Measurements from ENCODE around the gene ST3GAL2. TPM values are rescaled to one million over a fixed set of nuclear protein-coding genes. Genes with fewer than 3 reads are reported as not detected.

Gene ST3GAL2
- total and polyA plus RNA-seq, 2 of the 4 experiments (the other 2 are of a cell fraction), result 17.4 to 17.7 TPM

DNA sequence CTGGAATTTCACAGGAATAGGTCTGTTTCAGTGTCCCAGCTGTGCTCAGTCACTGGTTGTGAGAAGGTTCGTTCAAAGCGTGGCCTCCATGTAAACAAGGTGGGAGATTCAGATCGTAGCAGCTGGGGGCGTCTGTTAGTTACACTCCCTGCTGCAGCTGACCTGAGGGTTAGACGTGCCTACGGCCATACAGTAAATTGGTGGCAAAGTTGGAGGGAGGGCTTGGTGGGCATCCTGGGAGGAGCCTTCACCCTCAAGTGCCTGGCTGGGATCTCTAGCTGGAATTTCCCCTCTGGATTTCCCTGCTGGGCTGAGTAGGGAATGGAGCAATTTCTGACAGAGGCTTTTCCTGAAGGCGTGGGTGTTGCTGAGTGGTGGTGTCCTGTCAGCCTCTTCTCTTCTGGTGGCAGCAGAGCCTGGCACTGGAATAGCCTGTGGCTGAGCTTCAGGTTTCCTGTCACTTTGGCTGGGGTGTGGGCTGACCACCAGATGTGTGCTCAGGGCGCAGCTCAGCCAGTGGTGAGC lies 21.9 kb upstream of the ST3GAL2 start:
- Histone ChIP-seq H3K23ac (ENCODE audit: low read depth, low read length) (no peak overlapping the region), H2BK120ac (ENCODE audit: low read depth, low read length) (no peak overlapping the region), H3K56ac (ENCODE audit: extremely low read depth, insufficient read depth, low read length) (no peak overlapping the region), H3K4ac (ENCODE audit: low read depth, low read length) (no peak overlapping the region), H3K18ac (ENCODE audit: low read depth, low read length) (no peak overlapping the region), H4K20me1 (ENCODE audit: insufficient read depth, low read length) (peaks cover 3% of the 10 kb centered on the region; the same call in 1 of the 2 replicates), H2AK9ac (replicated peaks; ENCODE audit: low read depth, low read length, poor library complexity) (peak overlapping the region; percentile 33), H3K9me1 (ENCODE audit: insufficient read depth, low read length) (0 out of 2 replicates have a peak, but pooled peaks cover 2% of the 10 kb centered on the region), H3K4me3 (ENCODE audit: insufficient read depth, low read depth, low read length) (no peak overlapping the region), H3K14ac (replicated peaks; ENCODE audit: low read depth, low read length) (no peak overlapping the region), H3K9me3 (ENCODE audit: control insufficient read depth, insufficient read depth, low read length) (no peaks in the 10 kb centered on the region), H3K27me3 (ENCODE audit: control insufficient read depth, insufficient read depth, low read length) (no peaks in the 10 kb centered on the region), H3K27ac (ENCODE audit: insufficient read depth, low read length) (no peak overlapping the region), H4K8ac (ENCODE audit: low read depth in 2 of 2, low read length in 2 of 2) (0 out of 4 replicates have a peak overlapping the region, but pooled peaks of 1 of the 2 experiments have one; percentile 10), H3K79me1 (ENCODE audit: low read depth in 1 of 2, low read length in 2 of 2) (peaks cover 0 to 10% of the 10 kb centered on the region in 2 experiments; a peak in 1 of 4 replicates), H2AFZ (replicated peaks; ENCODE audit: low read length, poor library complexity) (peak overlapping the region; percentile 12), H2BK5ac (ENCODE audit: low read depth, low read length, poor library complexity, severe bottlenecking) (no peak overlapping the region), H4K5ac (ENCODE audit: low read depth, low read length) (no peak overlapping the region), H3K4me1 (ENCODE audit: control insufficient read depth, insufficient read depth, low read length) (peaks cover 6% of the 10 kb centered on the region), H3K36me3 (ENCODE audit: control insufficient read depth, insufficient read depth, low read length) (peaks cover 12% of the 10 kb centered on the region), H2BK20ac (ENCODE audit: low read depth, low read length) (no peak overlapping the region), H4K91ac (ENCODE audit: insufficient read depth, low read depth, low read length) (no peak overlapping the region), H3K4me2 (ENCODE audit: low read depth, low read length) (peak overlapping the region; percentile 66; the same call in 1 of the 2 replicates), H2AK5ac (ENCODE audit: low read depth, low read length) (no peak overlapping the region), H2BK15ac (ENCODE audit: low read depth, low read length) (no peak overlapping the region), H3K9ac (ENCODE audit: low read depth, low read length) (no peak overlapping the region)
- DNase-seq (peak; percentile 39), ATAC-seq (ENCODE audit: low read depth) (peak; percentile 82)
- dilution Hi-C loops (cut with HindIII; ENCODE audit: low sequenced_read_pairs, unreplicated experiment), result no loop called here
- 43% methylated on average over 5 of the region's 8 CpGs; no CpG with 5 or more reads in 1 of the 2 experiments for WGBS, 2 experiments (ENCODE audit: extremely low coverage in 2 of 2, insufficient read length in 1 of 2)
- TF ChIP-seq CEBPB (IDR thresholded peaks at IDR 0.05; ENCODE audit: low read depth, low read length), result 0 out of 2 replicates have a peak, but pooled peaks have one; percentile 15
- TF ChIP-seq NFE2L2 (IDR thresholded peaks at IDR 0.05; ENCODE audit: low read depth, low read length), result no peak
- BruUV-seq (replicated peaks), result no TSS peak
- in situ Hi-C loops (cut with MboI; ENCODE audit: low sequenced_read_pairs), result no loop called here
- intact Hi-C loops (cut with micrococcal nuclease), result no loop called here
- ChIA-PET CTCF (interaction anchor here (1.1 kb wide), 1 partner anchor 11 kb away, joined by 4 read pairs; no protein-coding TSS in a partner anchor), POLR2A (ENCODE audit: unreplicated experiment) (no interaction called here)

Data from IMR-90 (cell line).